DMS 273 (cell line): Measurements from ENCODE around the gene BAIAP2L2.

Source experiments
- DNase-seq: peaks from one replicate; lab custom pipeline; 2025; ENCODE audit not compliant: unreplicated experiment; lab: John Stamatoyannopoulos, UW

BAIAP2L2 gene

GRCh38 chr22:38070250-38070921, 40.1 kb downstream of the BAIAP2L2 start:
- peak; percentile 50 for DNase-seq

DNA sequence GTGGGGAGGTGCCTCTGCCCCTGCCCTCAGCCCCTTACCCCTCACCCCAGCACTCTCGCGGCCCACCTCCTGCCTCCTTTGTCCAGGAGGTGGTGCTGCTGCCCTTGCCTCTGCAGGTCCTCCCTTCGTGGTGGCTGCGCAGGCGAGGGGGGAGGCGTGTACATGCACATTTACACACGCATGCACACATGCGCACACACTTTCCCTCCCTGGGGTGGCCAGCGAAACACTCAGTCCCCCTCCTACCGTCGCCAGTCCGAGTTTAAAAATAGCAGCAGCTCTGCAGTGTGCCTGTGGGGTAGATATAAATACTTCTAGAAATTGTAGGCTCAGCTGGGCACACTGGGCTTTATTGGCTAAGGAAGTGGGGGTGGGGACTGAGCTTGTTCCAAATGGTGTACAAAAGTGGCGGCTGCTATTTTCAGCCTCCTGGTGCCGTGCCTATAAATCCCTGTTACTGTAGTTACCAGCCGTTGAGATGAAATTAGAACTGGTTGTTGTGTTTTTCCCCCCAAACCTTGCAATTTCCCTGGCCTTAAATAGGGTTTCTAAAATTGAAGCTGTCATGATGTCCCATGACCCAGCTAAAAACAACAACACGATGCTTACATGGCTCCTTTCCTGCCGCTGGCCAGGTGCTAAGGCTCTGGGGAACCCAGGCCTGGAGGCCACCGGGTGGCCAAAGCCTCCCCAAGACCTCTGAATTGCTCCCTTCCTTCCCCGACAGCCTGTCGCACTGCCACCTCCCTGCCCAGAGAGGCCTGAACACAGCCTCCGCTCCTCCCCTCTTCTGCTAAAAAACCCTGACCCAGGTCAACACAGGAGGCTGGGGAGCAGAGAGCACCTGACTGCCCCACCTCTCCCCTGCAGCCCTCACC, 40.9 kb downstream of the BAIAP2L2 start:
- DNase-seq = peak; percentile 75

DNA sequence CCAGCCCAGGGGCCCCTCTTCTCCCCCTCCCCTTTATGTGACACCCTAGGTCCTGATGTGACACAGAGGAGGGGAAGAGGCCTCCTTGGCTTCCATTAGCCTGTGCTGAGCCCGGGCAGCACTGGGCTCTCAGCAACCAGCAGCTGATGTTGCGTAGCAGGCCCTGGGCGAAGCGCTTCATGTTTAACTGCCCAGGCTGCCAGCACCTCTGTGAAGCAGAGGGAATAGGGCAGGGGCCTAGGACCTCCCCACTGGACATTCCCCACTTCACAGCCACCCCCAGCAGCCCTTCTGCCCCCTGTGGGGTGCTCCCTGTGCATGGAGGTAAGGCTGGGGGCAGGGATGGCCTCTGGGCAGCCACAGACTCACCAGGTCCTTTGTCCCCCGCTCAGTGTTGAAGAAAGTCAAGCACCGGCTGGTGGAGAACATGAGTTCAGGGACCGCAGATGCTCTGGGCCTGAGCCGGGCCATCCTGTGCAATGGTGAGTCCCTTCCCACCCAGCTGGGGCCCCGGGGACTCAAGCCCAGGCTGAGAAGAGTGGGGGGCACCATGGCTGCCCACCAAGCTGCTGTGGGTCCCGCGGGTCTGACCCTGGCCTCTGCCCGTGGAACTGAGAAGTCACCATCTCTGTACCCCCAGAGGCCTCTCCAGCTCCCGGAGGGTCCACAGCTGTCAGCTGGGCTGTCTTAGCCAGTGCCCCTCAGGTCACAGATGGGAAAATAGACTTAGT, 41.7 kb downstream of the BAIAP2L2 start:
- DNase-seq = no peak

DNA sequence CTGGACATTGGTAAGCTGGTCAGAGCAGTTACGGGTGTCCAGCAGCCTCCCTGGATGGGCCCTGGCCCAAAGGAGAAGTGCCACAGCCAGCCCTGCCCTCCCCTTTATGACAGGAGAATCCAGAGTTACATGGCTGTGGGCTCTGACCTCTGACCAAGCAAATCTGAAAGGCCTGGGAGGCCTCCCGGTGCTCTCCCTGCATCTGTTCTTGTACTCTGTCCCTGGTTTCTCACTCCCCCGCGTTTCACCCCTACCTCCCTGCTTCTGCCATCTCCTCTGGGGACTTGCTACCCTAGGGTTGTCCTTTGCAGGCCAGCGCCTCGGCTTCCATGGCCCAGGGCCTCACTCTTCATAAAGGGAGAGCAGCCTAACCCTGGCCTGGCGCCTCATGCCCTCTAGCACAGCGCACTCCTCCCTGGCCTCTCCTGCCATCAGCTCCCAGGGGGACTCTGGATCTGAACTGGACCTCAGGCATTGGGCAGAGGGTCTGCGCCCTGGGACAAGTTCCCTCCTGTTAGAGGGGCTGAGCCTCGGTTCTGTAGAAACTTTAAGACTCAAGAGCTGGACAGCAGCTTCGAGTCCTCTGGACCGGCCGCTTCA, 42.6 kb downstream of the BAIAP2L2 start:
- DNase-seq = no peak

- DNase-seq = no peak
Measured at GRCh38 chr22:38067028-38067415, 43.5 kb downstream of the BAIAP2L2 start.

DNA sequence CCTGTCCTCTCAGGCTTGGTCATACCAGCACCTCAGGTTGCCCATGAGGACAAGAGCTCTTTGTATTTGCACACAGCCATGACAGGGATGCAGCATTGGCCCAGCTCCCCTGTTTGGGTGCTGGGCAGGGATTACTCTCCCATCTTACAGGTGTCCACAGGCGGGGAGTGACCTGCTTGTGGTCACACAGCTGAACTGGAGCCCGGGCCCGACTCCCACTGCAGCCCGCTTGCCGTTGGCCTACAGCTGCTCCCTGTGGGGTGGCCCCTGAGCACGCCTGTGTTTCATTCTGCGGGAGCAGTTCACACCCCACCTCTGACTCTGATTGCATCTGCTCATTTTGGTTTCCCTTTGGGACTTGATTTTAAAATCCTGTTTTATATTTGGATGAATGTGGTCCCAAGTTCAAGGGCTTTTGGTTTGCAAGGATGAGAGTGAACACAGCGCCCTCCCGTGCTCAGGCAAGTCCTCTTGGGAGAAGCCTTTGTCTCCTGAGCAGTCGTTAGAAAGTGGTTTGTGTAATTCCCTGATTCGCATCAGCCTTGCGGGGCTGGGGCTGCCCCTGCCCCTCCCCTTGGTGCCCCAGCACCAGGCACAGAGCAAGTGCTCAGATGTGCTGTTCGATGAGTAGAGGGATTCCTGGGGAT, 44.0 kb downstream of the BAIAP2L2 start:
- no peak for DNase-seq

- no peak for DNase-seq
Measured at GRCh38 chr22:38065539-38065938, 44.9 kb downstream of the BAIAP2L2 start.

- DNase-seq = no peak
Measured at GRCh38 chr22:38062791-38063190, 47.7 kb downstream of the BAIAP2L2 start.

GRCh38 chr22:38056969-38057891, 53.3 kb downstream of the BAIAP2L2 start, which contains the start of gene PICK1:
TSS of gene PICK1 (plus strand) at chr22:38057404. CDS start at chr22:38057810, 406 bp downstream.
- peak; percentile 91 for DNase-seq

GRCh38 chr22:38051900-38052862, 58.3 kb downstream of the BAIAP2L2 start:
- peak; percentile 88 for DNase-seq

DNA sequence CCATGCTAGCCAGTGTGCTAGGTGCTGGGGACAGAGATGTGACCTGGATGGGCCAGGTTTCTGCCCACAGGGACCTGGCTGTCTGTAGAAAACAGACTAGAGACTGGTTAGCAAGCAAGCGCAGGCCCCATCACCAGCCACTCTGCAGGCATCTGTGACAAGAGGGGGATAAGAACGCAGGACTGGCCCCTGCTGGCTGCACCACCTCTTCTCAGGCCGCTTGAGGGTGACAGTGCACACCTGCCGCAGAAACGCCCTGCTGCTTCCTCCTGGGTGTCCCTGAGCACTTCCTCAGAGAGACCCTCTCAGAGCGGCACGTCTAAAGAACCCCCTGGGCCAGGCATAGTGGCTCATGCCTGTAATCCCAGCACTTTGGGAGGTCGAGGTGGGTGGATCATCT, 59.2 kb downstream of the BAIAP2L2 start:
- DNase-seq = no peak

GRCh38 chr22:38050720-38051119, 59.8 kb downstream of the BAIAP2L2 start:
- DNase-seq = no peak

DNA sequence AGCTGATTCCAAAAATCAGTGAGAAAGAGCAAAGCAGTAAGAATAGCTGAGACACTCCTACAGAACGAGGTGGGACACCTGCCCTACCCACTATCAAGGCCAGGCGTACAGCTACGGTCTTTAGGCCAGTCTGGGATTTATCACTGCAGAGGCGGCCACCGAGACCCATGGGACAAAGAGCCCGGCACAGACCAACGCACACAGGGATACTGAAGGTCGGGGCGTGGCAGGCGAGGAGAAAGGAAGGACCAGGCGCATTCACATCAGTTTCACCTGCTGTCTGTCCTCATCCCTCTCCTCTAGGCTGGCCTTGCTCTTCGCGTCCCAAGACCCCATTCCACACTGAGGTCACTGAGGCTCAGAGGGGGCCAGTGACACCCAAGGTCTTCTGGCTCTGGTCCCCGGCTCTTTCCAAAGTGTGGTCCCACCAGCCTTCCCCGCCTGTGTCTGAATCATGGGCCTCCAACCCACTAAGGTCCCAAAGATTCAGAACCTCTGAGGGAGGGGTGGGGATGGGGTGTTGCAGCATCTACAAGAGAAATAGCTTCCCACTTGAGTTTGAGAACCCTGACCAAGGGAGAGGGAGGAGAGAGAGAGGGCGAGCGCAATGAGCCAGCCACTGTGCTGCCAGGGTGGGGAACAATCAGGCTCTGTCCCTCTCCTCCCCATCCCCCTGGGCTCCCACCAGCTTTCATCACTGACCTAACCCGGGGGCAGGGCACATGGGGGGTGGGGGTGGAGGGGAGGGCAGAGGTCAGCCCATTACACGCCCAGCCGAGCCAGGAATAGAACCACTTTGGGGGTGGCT, 60.5 kb downstream of the BAIAP2L2 start:
- DNase-seq = no peak

GRCh38 chr22:38046070-38046748, 64.3 kb downstream of the BAIAP2L2 start:
- no peak for DNase-seq

- DNase-seq = no peak
Measured at GRCh38 chr22:38043151-38044039, 67.1 kb downstream of the BAIAP2L2 start.

DNA sequence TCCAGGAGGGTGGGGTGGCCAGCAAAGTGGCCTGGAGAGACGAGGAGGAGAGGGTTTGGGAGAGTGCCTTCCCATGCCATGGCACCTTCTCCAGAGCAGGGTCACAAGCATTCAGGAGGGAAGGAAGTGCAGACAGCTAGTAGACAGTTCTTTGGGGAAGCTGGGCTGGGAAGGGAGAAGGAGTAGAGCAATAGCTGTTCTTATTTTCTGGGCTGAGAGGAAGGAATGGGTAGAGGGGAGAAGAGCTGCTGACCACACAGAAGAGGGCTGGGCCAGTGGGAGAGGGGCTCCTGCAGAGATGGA, 68.0 kb downstream of the BAIAP2L2 start:
- no peak for DNase-seq
